Rectal smooth muscle tissue (tissue), 1 donor: Measurements from ENCODE around the gene UNKL.

Experiments used
- H3K27ac ChIP-seq: one replicate; pipeline ENCODE4 v1.7.0; 2013; ENCODE audit warnings: low read depth, low read length, inconsistent platforms
- H3K27me3 ChIP-seq: one replicate; pipeline ENCODE4 v1.7.0; 2013; ENCODE audit warnings: low read length; ENCODE audit not compliant: control insufficient read depth, insufficient read depth
- H3K36me3 ChIP-seq: one replicate; pipeline ENCODE4 v1.7.0; 2013; ENCODE audit warnings: low read length; ENCODE audit not compliant: control insufficient read depth, insufficient read depth
- H3K4me1 ChIP-seq: one replicate; pipeline ENCODE4 v1.7.0; 2013; ENCODE audit warnings: low read length; ENCODE audit not compliant: control insufficient read depth, insufficient read depth
- H3K4me3 ChIP-seq: one replicate; pipeline ENCODE4 v1.7.0; 2013; ENCODE audit warnings: low read length
- H3K9ac ChIP-seq: one replicate; pipeline ENCODE4 v1.7.0; 2013; ENCODE audit warnings: low read length

The UNKL gene

DNA sequence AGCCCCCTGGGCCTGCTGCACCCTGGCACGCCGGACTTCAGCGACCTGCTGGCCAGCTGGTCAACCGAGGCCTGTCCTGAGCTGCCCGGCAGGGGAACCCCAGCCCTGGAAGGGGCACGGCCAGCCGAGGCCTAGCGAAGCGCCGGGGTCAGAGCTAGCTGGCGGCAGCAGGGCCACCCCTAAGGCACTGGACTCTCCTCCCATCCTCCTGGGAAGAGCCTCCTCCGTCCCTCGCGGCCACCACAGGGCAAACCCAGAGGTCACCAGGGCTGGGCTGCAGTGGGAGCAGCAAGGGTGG, 18.7 kb upstream of the UNKL start:
- no peak overlapping the region for H3K9ac ChIP-seq
- H3K4me3 ChIP-seq, result no peak overlapping the region
- no peaks in the 10 kb centered on the region for H3K36me3 ChIP-seq
- no peaks in the 10 kb centered on the region for H3K27me3 ChIP-seq
- H3K27ac ChIP-seq, result no peak overlapping the region
- H3K4me1 ChIP-seq, result no peaks in the 10 kb centered on the region

DNA sequence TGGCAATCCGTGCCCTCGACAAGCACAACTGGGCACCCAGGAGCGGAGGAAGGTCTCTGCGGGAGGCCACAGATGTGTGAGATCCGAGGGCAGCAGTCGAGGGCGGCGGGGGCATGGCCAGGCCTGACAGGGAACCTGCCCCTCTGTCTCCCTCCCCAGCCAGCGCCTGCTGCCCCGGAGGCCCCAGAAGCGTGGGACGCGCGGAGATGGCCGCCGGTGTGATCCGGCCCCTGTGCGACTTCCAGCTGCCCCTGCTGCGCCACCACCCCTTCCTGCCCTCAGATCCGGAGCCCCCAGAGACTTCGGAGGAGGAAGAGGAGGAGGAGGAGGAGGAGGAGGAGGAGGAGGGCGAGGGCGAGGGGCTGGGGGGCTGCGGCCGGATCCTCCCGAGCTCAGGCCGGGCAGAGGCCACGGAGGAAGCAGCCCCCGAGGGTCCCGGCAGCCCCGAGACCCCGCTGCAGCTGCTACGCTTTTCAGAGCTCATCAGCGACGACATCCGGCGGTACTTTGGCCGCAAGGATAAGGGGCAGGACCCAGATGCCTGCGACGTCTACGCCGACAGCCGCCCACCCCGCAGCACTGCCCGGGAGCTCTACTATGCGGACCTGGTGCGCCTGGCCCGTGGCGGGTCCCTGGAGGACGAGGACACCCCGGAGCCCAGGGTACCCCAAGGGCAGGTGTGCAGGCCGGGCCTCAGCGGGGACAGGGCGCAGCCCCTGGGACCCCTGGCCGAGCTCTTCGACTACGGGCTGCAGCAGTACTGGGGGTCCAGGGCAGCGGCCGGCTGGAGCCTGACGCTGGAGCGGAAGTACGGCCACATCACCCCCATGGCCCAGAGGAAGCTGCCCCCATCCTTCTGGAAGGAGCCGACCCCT, 18.1 kb upstream of the UNKL start:
- Histone ChIP-seq H3K27ac (no peak overlapping the region), H3K36me3 (no peaks in the 10 kb centered on the region), H3K27me3 (no peaks in the 10 kb centered on the region), H3K9ac (no peak overlapping the region), H3K4me1 (no peaks in the 10 kb centered on the region), H3K4me3 (no peak overlapping the region)

DNA sequence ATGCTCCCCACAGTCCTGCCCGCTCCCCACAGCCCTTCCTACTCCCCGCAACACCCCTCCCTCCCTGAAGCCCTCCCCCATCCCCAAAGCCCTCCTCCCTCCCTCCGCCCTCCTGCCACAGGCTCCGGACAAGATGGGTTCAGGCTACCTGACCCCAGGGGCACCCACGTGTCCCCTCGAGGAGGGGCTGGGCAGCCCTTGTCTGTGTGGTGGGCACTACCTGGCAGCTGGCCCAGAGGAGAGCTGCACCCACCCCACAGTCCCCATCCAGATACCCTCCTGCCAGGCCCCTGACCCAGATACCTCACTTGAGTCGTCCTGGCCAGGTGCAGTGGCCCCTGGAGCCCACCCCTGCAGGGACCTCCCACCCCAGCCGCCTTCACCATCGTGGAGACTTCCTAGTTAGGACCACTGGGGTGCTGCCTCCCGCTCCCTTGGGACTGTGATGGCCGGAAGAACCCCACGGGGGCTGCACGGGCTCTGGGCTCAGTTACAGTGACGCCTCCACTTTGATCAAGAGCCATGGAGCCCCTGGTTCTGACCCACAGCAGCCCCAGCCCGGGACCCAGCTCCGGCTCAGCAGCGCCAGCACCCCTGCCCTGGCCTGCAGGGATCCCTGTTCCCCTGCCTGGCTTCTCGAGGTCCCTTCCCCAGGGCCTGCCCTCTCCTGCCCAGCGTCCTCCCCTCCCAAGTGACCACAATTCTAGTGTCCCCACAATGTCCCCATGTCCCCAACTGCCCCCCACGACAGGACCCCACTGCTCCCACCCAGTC, 17.2 kb upstream of the UNKL start:
- Histone ChIP-seq H3K27me3 (no peaks in the 10 kb centered on the region), H3K9ac (no peak overlapping the region), H3K36me3 (no peaks in the 10 kb centered on the region), H3K4me3 (no peak overlapping the region), H3K4me1 (no peaks in the 10 kb centered on the region), H3K27ac (no peak overlapping the region)

DNA sequence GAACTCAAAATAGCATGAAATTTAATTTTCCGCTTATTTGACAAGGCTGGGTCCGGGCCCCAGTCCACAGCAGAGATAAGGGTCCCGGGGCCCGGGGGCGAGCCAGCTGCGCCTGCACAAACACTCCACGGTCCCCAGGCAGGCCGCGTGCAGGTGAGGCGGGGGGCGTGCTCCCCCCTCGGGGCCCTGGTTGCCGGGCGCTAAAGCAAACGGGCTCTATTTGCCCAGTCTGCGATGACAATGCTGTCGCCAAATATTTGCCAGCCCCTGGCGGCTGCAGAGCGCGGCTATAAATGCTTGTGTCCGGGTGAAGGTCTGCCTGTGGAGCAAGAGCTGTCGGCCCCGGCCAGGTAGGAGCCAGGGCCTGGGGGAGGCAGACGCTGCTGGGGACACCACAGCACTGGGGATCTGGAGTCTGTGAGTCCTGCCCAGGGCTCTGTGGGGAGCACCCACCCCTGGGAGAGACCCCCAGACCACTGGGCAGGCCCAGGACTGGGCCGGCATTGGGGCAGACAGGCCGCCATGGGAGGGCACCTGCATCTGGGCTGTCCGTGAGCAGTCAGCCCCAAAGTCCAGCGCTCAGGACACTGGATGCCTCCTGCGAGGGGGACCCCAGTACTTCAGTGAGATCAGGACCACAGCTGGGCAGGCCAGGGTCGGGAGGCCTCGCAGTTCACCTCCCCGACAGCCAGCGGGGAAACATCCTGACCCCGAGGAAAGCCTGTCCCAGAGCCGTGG, 16.4 kb upstream of the UNKL start, which contains the start of gene PERCC1:
PERCC1 (plus strand) TSS at position 320 of the 738 bp plus-strand sequence. CDS start 1,516 bp downstream, outside the sequence.
- H3K27me3 ChIP-seq, result no peaks in the 10 kb centered on the region
- H3K36me3 ChIP-seq, result no peaks in the 10 kb centered on the region
- no peak within 1 kb of the TSS for H3K4me3 ChIP-seq
- no peaks in the 10 kb centered on the region for H3K4me1 ChIP-seq
- no peak within 1 kb of the TSS for H3K9ac ChIP-seq
- no peak within 1 kb of the TSS for H3K27ac ChIP-seq

DNA sequence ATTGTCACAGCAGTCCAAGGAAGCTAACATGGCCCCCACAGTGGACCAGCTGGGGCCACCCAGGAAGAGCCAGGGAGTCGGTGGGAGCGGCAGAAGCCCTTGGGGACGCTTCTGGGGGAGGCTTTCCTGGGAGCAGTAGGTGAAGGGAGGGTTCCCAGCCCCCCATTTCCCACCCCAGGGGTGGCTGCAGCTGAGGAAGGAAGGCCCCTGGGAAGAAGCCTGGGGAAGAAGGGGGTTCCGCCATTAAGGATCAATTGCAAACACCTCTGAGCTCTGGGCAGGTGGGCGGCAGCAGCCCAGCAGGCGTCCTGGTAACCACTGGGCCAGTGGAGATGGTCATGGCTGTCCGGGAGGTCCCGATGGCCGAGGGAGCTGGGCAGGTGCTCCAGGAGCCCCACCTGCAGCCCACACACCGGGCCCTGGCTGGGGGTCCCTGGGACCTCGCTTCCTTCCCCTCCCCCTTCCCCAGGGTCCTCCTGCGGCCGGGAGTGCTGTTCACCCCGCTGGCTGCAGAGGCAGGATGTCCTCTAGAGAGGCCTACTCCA, 15.8 kb upstream of the UNKL start:
- Histone ChIP-seq H3K27ac (no peak overlapping the region), H3K9ac (no peak overlapping the region), H3K36me3 (no peaks in the 10 kb centered on the region), H3K27me3 (no peaks in the 10 kb centered on the region), H3K4me3 (no peak overlapping the region), H3K4me1 (no peaks in the 10 kb centered on the region)

DNA sequence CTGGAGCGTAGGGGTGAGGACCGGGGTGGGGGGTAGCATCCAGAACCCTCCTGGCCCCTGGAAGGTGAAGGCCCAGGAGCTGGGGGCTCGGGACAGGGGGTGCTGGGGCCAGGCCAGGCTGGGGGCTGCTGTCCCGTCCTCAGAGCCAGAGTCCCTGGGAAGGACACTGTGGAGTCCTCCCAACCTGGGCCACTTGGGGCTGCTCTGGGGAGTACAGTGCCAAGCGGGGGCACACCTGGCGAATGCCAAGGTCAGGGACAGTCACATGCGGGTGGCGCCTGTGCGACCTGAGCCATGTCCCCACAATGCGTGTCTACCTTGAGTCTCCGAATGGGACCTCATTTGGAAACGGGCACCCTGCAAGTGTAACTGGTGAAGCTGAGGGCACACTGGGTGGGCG, 15.1 kb upstream of the UNKL start:
- Histone ChIP-seq H3K4me3 (no peak overlapping the region), H3K4me1 (no peaks in the 10 kb centered on the region), H3K27me3 (no peaks in the 10 kb centered on the region)

DNA sequence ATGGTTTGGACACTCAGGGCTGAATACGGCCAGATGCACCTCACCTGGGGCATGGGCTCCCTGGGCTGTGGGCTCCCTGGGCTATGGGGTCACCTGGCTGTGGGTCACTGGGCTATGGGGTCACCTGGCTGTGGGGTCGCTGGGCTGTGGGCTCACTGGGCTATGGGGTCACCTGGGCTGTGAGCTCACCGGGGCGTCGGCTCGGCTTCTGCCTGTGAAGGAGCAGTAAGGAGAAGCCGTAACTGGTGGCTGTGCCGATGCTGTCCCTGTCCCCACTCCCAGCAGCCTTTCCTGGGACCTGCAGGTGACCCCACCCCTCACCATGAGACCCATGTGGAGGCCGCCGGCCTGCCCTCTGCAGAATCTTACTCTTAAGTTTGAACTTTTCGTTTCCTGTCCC, 14.5 kb upstream of the UNKL start:
- Histone ChIP-seq H3K27ac (no peak overlapping the region), H3K9ac (no peak overlapping the region), H3K36me3 (no peaks in the 10 kb centered on the region), H3K4me3 (no peak overlapping the region), H3K4me1 (no peaks in the 10 kb centered on the region), H3K27me3 (no peaks in the 10 kb centered on the region)

More for the DNA sequence above, 15.1 kb upstream of the UNKL start:
- Histone ChIP-seq H3K27ac (no peak overlapping the region), H3K36me3 (no peaks in the 10 kb centered on the region), H3K9ac (no peak overlapping the region)

DNA sequence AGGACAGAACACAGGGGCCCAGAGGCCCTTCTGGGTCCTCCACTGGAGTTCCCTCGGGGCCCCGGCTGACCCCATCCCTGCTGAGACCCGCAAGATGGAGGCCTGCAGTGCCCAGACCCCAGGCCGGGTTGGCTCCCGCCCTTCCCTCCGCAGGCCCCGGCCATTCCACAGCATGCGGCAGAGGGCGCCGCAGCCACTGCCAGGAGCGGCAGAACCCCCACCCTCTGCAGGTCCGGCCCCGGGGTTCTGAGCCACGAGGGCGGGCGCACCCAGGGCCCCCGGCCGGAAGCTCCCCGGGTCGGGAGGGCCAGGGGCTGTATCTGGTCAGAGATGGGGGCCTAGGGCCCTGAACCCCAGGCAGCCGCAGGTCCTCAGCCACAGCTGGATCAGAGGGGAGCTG, 14.0 kb upstream of the UNKL start:
- no peaks in the 10 kb centered on the region for H3K27me3 ChIP-seq
- H3K27ac ChIP-seq, result no peak overlapping the region
- no peaks in the 10 kb centered on the region for H3K4me1 ChIP-seq
- H3K4me3 ChIP-seq, result no peak overlapping the region
- H3K36me3 ChIP-seq, result no peaks in the 10 kb centered on the region
- no peak overlapping the region for H3K9ac ChIP-seq

DNA sequence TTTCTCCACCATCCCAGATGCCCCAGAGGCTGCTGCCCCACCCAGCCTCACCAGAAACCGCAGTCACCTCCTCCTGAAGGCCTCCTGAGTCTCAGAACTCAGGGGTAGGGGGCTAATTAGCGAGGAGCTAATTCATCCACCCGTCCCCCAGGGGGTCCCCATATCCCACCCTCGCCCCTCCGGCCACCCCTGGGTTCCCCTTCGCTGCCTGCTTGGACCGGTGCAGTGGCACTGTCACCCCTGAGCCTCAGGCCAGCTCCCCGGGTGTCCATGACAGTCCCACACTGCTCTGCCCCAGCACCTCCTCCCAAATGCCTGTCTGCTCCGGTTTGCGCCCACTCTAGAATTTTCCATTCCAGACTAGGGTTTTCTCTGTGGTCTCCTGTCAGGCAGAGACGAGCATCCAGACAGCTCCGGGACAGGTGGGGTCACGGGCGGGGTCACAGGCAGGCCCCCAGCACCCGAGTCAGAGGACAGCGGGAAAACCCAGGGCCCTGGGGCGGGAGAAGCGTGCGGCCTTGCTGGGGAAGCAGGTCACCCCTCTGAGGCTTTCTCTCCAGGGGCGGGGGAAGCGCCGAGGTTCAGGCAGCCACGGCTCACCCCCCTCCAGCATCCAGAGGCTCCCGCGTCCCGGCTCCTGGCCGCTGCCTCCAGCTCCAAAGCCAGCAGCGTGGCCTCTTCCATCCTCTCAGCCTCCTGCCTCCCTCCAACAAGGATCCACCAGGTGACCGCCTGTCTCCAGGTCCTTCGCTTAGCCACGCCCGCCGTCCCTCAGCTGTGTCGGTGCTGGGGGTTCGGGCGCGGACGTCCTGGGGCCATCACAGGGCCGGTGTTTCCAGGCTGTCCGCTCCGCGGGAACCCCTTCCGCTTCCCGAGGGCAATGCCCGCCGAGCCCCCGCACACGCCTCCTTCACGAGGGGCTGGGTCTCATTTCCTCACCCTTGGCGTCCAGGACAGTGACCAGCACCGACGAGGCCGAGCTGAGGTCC, 13.3 kb upstream of the UNKL start:
- Histone ChIP-seq H3K27me3 (no peaks in the 10 kb centered on the region), H3K27ac (no peak overlapping the region), H3K9ac (no peak overlapping the region), H3K4me3 (no peak overlapping the region), H3K36me3 (no peaks in the 10 kb centered on the region), H3K4me1 (no peaks in the 10 kb centered on the region)

DNA sequence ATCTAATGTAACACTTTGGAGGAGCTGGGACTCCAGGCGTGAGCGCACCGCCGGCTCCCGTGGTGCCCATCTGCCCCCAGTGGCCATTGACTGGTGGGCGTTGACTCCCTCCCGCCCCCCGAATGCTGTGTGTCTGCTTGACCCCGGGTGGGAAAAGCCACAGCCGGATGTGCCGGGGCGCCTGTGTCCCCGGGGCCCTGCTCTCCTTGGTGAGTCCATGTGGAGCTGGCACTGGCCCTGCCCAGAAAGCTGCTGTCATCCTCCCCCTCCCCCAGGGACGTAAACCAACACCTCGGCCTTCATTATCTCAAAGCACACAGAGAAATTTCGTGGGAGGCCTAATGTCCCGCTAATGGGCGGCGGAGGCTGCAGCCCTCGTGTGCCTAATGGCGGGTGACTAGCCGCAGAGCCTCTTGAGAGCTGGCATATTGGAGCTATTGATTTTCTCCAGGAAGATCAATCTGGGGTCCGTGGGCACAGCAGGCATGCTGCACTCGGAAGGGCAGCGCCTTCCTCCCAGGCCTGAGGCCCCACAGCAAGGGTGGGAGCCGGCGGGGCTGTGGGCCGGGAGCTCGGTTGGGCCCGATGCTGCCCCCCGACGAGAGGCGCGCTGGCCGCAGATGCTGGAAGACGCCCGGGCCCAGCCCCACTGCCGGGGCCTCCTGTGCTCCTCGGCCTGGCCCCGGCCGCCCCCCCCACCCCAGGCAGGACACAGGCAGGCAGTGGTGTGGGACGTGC, 12.4 kb upstream of the UNKL start:
- no peaks in the 10 kb centered on the region for H3K36me3 ChIP-seq
- no peak overlapping the region for H3K9ac ChIP-seq
- H3K27ac ChIP-seq, result no peak overlapping the region
- no peaks in the 10 kb centered on the region for H3K4me1 ChIP-seq
- no peak overlapping the region for H3K4me3 ChIP-seq
- H3K27me3 ChIP-seq, result no peaks in the 10 kb centered on the region
